Progenitor cell of endocrine pancreas (in vitro differentiated cells): ENCODE measurements around the gene GTF3C1. TPM values are rescaled to one million over a fixed set of nuclear protein-coding genes. Genes with fewer than 3 reads are reported as not detected.
A peak's percentile ranks its signal among the peaks of the same experiment; 100 is the strongest.
"Not testable (repeated sequence)": the region's sequence is repeated elsewhere in the genome, so short reads cannot be mapped to it uniquely, and the experiment has no call there.

Experiments
- DNase-seq: peaks from one replicate; pipeline ENCODE4 v3.0.0; 2021; ENCODE audit warnings: low spot score; ENCODE audit not compliant: unreplicated experiment
- H3K27ac Mint-ChIP-seq: 2 replicates; pipeline ENCODE4 v1.8.0; 2021; ENCODE audit warnings: mild to moderate bottlenecking, moderate library complexity, mixed read lengths
- H3K27me3 Mint-ChIP-seq: 2 replicates; pipeline ENCODE4 v1.8.0; 2021; ENCODE audit warnings: mixed read lengths
- H3K36me3 Mint-ChIP-seq: 2 replicates; pipeline ENCODE4 v1.8.0; 2022; ENCODE audit warnings: mixed read lengths; ENCODE audit not compliant: insufficient read depth
- H3K4me1 Mint-ChIP-seq: 2 replicates; pipeline ENCODE4 v1.8.0; 2021; ENCODE audit warnings: low read depth, mixed read lengths
- H3K4me3 Mint-ChIP-seq: 2 replicates; pipeline ENCODE4 v1.8.0; 2021; ENCODE audit warnings: low read depth, mild to moderate bottlenecking, moderate library complexity, mixed read lengths
- H3K9me3 Mint-ChIP-seq: 2 replicates; pipeline ENCODE4 v1.8.0; 2021; ENCODE audit warnings: low read depth, mixed read lengths
- total RNA-seq: library from RNA; stranded (reverse); gene quantifications from 2 replicates; pipeline ENCODE4 v1.2.1, GENCODE V29; 2021
- TF ChIP-seq, protein P1 (sequence below): fragments of 200-600 bp; sonication (generic); IDR thresholded peaks from one replicate; pipeline ENCODE4 v1.5.0; 2021; ENCODE audit warnings: antibody characterized with exemption, mild to moderate bottlenecking; ENCODE audit not compliant: unreplicated experiment

GTF3C1 gene
- total RNA-seq, 1 donor from 2014 or later, result 106 TPM

DNA sequence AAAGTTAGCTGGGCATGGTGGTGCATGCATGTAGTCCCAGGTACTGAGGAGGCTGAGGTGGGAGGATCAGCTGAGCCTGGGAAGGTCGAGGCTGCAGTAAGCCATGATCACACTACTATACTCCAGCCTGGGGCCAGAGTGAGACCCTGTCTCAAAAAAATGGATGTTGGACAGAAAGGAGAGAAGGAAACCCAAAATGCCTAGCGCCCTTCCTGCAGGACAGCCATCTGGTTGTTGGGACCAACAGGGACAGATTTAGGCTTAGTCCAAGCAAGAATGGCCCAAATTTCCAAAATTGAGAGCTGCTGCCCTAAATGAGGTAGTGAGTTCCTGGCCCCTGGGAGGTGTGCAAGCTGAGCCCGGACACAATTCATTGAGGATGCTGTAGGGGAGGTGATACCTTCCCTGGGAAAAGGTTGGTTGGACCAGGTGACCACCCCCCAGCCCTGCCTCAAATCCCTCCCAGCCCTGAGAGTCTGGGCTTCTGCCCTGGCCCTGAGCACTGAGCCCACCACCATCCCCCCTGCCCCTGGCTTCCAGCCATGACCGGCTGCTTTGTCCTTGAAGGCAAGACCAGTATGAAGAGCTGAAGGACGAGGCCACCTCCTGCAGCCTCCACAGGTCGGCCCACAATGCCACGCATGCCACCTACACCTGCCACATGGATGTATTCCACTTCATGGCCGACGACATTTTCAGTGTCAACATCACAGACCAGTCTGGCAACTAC, 112.6 kb downstream of the GTF3C1 start:
- peaks cover 12% of the 10 kb centered on the region for H3K27me3 Mint-ChIP-seq
- no peaks in the 10 kb centered on the region for H3K9me3 Mint-ChIP-seq
- no peaks in the 10 kb centered on the region for H3K36me3 Mint-ChIP-seq
- no peaks in the 10 kb centered on the region for H3K4me1 Mint-ChIP-seq
- DNase-seq, result no peak
- TF ChIP-seq, protein P1, sequence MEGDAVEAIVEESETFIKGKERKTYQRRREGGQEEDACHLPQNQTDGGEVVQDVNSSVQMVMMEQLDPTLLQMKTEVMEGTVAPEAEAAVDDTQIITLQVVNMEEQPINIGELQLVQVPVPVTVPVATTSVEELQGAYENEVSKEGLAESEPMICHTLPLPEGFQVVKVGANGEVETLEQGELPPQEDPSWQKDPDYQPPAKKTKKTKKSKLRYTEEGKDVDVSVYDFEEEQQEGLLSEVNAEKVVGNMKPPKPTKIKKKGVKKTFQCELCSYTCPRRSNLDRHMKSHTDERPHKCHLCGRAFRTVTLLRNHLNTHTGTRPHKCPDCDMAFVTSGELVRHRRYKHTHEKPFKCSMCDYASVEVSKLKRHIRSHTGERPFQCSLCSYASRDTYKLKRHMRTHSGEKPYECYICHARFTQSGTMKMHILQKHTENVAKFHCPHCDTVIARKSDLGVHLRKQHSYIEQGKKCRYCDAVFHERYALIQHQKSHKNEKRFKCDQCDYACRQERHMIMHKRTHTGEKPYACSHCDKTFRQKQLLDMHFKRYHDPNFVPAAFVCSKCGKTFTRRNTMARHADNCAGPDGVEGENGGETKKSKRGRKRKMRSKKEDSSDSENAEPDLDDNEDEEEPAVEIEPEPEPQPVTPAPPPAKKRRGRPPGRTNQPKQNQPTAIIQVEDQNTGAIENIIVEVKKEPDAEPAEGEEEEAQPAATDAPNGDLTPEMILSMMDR, result no peak
- H3K4me3 Mint-ChIP-seq, result no peak overlapping the region
- no peak overlapping the region for H3K27ac Mint-ChIP-seq

DNA sequence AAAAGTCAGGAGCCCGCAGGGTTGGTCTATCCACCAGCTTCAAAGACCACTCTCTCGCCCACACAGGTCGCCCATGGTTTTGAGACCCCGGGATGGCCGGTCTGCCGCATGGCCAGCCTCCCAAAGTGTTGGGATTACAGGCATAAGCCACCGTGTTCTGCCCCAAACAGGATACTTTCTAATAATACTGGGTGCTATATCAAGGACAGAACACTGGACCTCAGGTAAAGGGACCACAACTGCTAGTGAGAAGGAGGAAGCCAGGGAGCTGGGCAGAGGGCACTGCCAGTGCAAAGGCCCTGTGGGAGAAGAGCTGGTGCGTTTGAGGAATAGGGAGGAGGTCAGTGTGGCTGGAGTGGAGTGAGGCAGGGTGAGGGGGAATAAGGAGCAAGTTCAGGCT, 113.6 kb downstream of the GTF3C1 start:
- no peak overlapping the region for H3K4me3 Mint-ChIP-seq

DNA sequence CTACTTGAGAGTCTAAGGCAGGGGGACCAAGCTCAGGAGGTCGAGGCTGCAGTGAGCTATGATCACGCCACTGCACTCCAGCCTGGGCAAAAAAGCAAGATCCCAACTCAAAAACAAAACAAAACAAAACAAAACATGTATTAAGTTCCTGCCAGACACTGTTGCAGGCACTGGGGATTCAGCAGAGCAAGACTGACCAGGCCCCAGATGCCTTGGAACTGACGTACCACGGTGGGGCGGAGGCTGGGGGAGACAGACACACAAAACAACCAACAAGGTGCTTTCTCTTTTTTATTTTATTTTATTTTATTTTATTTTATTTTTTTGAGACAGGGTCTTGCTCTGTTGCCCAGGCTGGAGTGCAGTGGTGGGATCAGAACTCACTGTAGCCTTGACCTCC, 114.6 kb downstream of the GTF3C1 start:
- not testable (repeated sequence) for H3K27ac Mint-ChIP-seq, DNase-seq, H3K4me3 Mint-ChIP-seq, H3K4me1 Mint-ChIP-seq, H3K9me3 Mint-ChIP-seq, H3K36me3 Mint-ChIP-seq
- H3K27me3 Mint-ChIP-seq, result peaks cover 12% of the 10 kb centered on the region

More for the DNA sequence above, 113.6 kb downstream of the GTF3C1 start:
- Mint-ChIP-seq H3K4me1 (no peaks in the 10 kb centered on the region), H3K27me3 (peaks cover 12% of the 10 kb centered on the region), H3K9me3 (no peaks in the 10 kb centered on the region), H3K27ac (no peak overlapping the region), H3K36me3 (no peaks in the 10 kb centered on the region)
- TF ChIP-seq, protein P1, result no peak
- no peak for DNase-seq

DNA sequence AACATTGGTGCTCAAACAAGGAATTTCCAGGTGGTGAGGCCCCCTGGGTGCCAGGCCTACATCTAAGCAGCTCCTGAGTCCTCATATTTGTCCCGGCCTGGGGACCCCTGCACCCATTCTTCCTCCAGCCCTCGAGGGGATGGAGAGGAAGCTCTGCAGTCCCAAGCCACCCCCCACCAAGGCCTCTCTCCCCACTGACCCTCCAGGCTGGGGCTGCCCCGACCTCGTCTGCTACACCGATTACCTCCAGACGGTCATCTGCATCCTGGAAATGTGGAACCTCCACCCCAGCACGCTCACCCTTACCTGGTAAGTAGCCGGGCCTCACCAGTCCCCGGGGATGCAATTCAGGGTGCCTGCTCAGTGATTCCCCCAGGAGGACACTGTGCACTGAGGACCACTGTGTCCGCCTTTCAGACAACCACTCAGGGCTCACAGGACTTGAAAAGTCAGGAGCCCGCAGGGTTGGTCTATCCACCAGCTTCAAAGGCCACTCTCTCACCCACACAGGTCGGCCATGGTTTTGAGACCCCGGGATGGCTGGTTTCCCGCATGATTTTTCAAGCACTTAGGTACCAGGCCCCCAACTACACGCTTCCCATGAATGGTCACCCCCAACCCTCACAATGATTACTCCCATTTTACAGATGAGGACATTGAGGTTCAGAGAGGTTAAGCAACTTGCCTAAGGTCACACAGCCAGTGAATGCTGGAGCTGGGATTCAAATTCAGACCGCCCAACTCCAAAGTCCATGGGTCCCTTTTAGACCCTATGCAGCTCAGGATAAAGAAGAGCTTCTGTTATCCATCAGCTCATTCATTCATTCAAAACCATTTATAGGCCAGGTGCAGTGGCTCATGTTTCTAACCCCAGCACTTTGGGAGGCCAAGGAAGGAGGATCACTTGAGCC, 115.3 kb downstream of the GTF3C1 start:
- H3K4me1 Mint-ChIP-seq, result no peaks in the 10 kb centered on the region
- TF ChIP-seq, protein P1, result no peak
- H3K4me3 Mint-ChIP-seq, result no peak overlapping the region
- H3K36me3 Mint-ChIP-seq, result no peaks in the 10 kb centered on the region
- no peaks in the 10 kb centered on the region for H3K9me3 Mint-ChIP-seq
- H3K27ac Mint-ChIP-seq, result no peak overlapping the region
- no peak for DNase-seq
- H3K27me3 Mint-ChIP-seq, result peaks cover 12% of the 10 kb centered on the region

DNA sequence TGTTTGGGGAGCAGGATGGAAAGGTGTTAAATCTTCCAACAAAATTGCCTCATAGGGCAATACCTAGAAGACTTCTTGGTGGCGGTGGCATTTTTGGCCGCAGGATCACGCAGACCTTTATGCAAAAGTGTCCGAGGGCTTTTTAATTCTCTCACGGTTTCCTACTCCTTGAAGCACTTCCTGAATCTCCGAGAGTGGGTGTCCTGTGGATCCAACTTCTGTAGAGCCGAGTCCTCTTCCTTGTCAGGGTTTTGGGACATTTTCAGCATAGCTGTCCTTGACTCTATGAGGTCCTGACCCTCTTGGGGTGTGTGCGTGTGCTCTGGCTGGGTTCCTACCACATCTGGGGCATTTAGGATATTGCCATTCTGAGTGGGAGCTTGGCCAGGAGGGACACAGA, 116.1 kb downstream of the GTF3C1 start:
- no peaks in the 10 kb centered on the region for H3K9me3 Mint-ChIP-seq
- peak; percentile 3 for DNase-seq
- H3K36me3 Mint-ChIP-seq, result no peaks in the 10 kb centered on the region
- no peak overlapping the region for H3K4me3 Mint-ChIP-seq
- TF ChIP-seq, protein P1, result no peak
- peaks cover 12% of the 10 kb centered on the region for H3K27me3 Mint-ChIP-seq
- H3K27ac Mint-ChIP-seq, result no peak overlapping the region
- H3K4me1 Mint-ChIP-seq, result no peaks in the 10 kb centered on the region

DNA sequence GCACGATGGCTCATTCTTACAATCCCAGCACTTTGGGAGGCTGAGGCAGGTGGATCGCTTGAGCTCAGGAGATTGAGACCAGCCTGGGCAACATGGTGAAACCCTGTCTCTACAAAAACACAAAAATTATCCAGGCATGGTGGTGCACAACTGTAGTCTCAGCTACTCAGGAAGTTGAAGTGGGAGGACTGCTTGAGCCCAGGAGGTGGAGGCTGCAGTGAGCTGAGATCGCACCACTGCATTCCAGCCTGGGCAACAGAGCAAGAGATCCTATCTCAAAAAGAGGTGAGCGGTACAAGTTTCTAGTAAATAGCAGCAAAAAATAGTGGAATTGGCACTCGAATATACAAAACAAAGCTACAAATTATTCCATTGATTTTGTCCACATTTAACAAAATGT, 116.5 kb downstream of the GTF3C1 start:
- not testable (repeated sequence) for H3K27ac Mint-ChIP-seq, H3K4me1 Mint-ChIP-seq, DNase-seq, H3K4me3 Mint-ChIP-seq, H3K9me3 Mint-ChIP-seq, H3K36me3 Mint-ChIP-seq
- H3K27me3 Mint-ChIP-seq, result peaks cover 12% of the 10 kb centered on the region
